C4-2B (cell line): Measurements from ENCODE around the gene CDC73.
"Not testable (repeated sequence)": the region's sequence is repeated elsewhere in the genome, so short reads cannot be mapped to it uniquely, and the experiment has no call there.

Experiments
- H3K27ac ChIP-seq: fragments of 450-650 bp; 2 replicates; pipeline ENCODE4 v1.5.1; 2017
- CTCF ChIP-seq: fragments of 450-650 bp; conservative IDR thresholded peaks from 2 replicates; pipeline ENCODE4 v1.5.1; 2017; ENCODE audit warnings: mild to moderate bottlenecking
- ZFX ChIP-seq: fragments of 450-650 bp; IDR thresholded peaks from 2 replicates; pipeline ENCODE4 v1.6.1; 2017

CDC73 gene

GRCh38 chr1:193275773-193276172, 153.9 kb downstream of the CDC73 start:
- no peak overlapping the region for H3K27ac ChIP-seq
- TF ChIP-seq CTCF (no peak), ZFX (no peak)

GRCh38 chr1:193278968-193279367, 157.1 kb downstream of the CDC73 start:
- TF ChIP-seq ZFX = no peak
- TF ChIP-seq CTCF = no peak
- H3K27ac ChIP-seq = no peak overlapping the region

GRCh38 chr1:193281894-193282293, 160.1 kb downstream of the CDC73 start:
- H3K27ac ChIP-seq = no peak overlapping the region

GRCh38 chr1:193283016-193283415, 161.2 kb downstream of the CDC73 start:
- no peak for TF ChIP-seq ZFX
- no peak for TF ChIP-seq CTCF
- H3K27ac ChIP-seq = peak overlapping the region; percentile 28; the same call in 1 of the 2 replicates

More at GRCh38 chr1:193281894-193282293, 160.1 kb downstream of the CDC73 start:
- TF ChIP-seq CTCF (no peak), ZFX (no peak)

- no peak overlapping the region for H3K27ac ChIP-seq
- TF ChIP-seq CTCF = no peak
Observed at GRCh38 chr1:193284219-193284618, 162.4 kb downstream of the CDC73 start.

- H3K27ac ChIP-seq = no peak overlapping the region
- no peak for TF ChIP-seq CTCF
- no peak for TF ChIP-seq ZFX
Observed at GRCh38 chr1:193285641-193286040, 163.8 kb downstream of the CDC73 start.

GRCh38 chr1:193288548-193289080, 166.8 kb downstream of the CDC73 start:
- H3K27ac ChIP-seq = not testable (repeated sequence)

GRCh38 chr1:193293726-193294125, 171.9 kb downstream of the CDC73 start:
- TF ChIP-seq CTCF = no peak
- H3K27ac ChIP-seq = no peak overlapping the region
